A549 (cell line): ENCODE results near the gene CUX1.

Experiments used
- CBX2 ChIP-seq: fragments of 200-600 bp; sonication (generic); IDR thresholded peaks from 2 replicates; pipeline ENCODE4 v1.6.1; 2016; ENCODE audit warnings: low read depth, mild to moderate bottlenecking, borderline replicate concordance
- CBX8 ChIP-seq: fragments of 200-600 bp; sonication (generic); IDR thresholded peaks from 2 replicates; pipeline ENCODE4 v1.6.1; 2016
- CEBPB ChIP-seq, 2 experiments: fragments of >200 bp in 1 of 2; sonication (Bioruptor Twin) in 1 of 2; formaldehyde crosslinking in 1 of 2; IDR thresholded peaks; 2 replicates each; pipeline ENCODE4 v1.6.1; 2012 to 2016
- CTCF ChIP-seq: fragments of >200 bp; sonication (Bioruptor Twin); formaldehyde crosslinking; IDR thresholded peaks from 3 replicates; pipeline ENCODE4 v1.5.1; 2016
- MYC ChIP-seq: IDR thresholded peaks from 2 replicates; pipeline ENCODE4 v1.6.1; 2012; ENCODE audit warnings: mild to moderate bottlenecking, inconsistent platforms, low read length, improper control_type of control experiment, borderline replicate concordance
- POLR2A ChIP-seq: IDR thresholded peaks from 2 replicates; pipeline ENCODE4 v1.6.1; 2012; ENCODE audit warnings: mild to moderate bottlenecking, low read length
- RARB ChIP-seq: fragments of 250-450 bp; sonication (Bioruptor Pico); IDR thresholded peaks from 2 replicates; pipeline ENCODE4 v1.8.0; 2021; ENCODE audit warnings: mild to moderate bottlenecking, moderate library complexity
- RCOR1 ChIP-seq: fragments of 150-350 bp; IDR thresholded peaks from 2 replicates; pipeline ENCODE4 v1.6.1; 2014; ENCODE audit warnings: antibody characterized with exemption, low read length, low read depth

GRCh38 chr7:101846800-101847538 is 29.5 kb downstream of the CUX1 start:
- TF ChIP-seq MYC (no peak), POLR2A (no peak), CBX2 (no peak), CTCF (no peak), CEBPB (IDR thresholded peaks at IDR 0.05) (no peak), RCOR1 (no peak), CBX8 (no peak), RARB (CRISPR knock-in tag) (no peak)
